Karpas-422 (cell line): ENCODE measurements around the gene OMP. TPM values are rescaled to one million over a fixed set of nuclear protein-coding genes. Genes with fewer than 3 reads are reported as not detected.

ENCODE experiments used
- DNase-seq: peaks from one replicate; pipeline ENCODE4 v3.0.0-alpha.2; 2015
- H2AFZ ChIP-seq: fragments of 200-600 bp; sonication (generic); 2 replicates; pipeline ENCODE4 v1.6.1; 2014; ENCODE audit warnings: antibody characterized with exemption, low read length, mixed read lengths
- H3K27ac ChIP-seq: fragments of 200-600 bp; sonication (generic); 2 replicates; pipeline ENCODE4 v1.5.1; 2014; ENCODE audit warnings: mild to moderate bottlenecking, low read length, moderate library complexity
- H3K27me3 ChIP-seq: fragments of 200-600 bp; sonication (generic); 2 replicates; pipeline ENCODE4 v1.6.1; 2014; ENCODE audit warnings: low read length, mixed read lengths
- H3K36me3 ChIP-seq: fragments of 200-600 bp; sonication (generic); 2 replicates; pipeline ENCODE4 v1.6.1; 2014; ENCODE audit warnings: low read length, mixed read lengths; ENCODE audit not compliant: insufficient read depth
- H3K4me1 ChIP-seq: fragments of 200-600 bp; sonication (generic); 2 replicates; pipeline ENCODE4 v1.6.1; 2014; ENCODE audit warnings: mild to moderate bottlenecking, low read length, mixed read lengths
- H3K4me2 ChIP-seq: fragments of 200-600 bp; sonication (generic); 2 replicates; pipeline ENCODE4 v1.6.1; 2014; ENCODE audit warnings: low read length, low read depth, mild to moderate bottlenecking; ENCODE audit not compliant: poor library complexity, severe bottlenecking
- H3K4me3 ChIP-seq: fragments of 200-600 bp; sonication (generic); 2 replicates; pipeline ENCODE4 v1.5.1; 2014; ENCODE audit warnings: mild to moderate bottlenecking, antibody characterized with exemption, low read length, mixed read lengths
- H3K79me2 ChIP-seq: fragments of 200-600 bp; sonication (generic); 2 replicates; pipeline ENCODE4 v1.6.1; 2014; ENCODE audit warnings: mild to moderate bottlenecking, low read length, mixed read lengths
- H3K9ac ChIP-seq: fragments of 200-600 bp; sonication (generic); 2 replicates; pipeline ENCODE4 v1.6.0; 2014; ENCODE audit warnings: low read length
- H3K9me2 ChIP-seq: fragments of 200-600 bp; sonication (generic), shearing (Covaris generic); replicated peaks from 2 replicates; pipeline ENCODE4 v1.6.0; 2014; ENCODE audit warnings: mild to moderate bottlenecking, low read length, moderate library complexity; ENCODE audit not compliant: insufficient read depth
- H3K9me3 ChIP-seq: fragments of 300-700, 200-600 bp; sonication (generic); 2 replicates; pipeline ENCODE4 v1.6.1; 2014; ENCODE audit warnings: low read length, mixed read lengths
- H4K20me1 ChIP-seq: fragments of 200-600 bp; sonication (generic); 2 replicates; pipeline ENCODE4 v1.6.1; 2014; ENCODE audit warnings: mild to moderate bottlenecking, antibody characterized with exemption, low read length, low read depth; ENCODE audit not compliant: insufficient read depth
- total RNA-seq: library from RNA; depleted of rRNA; stranded (reverse); fragments of >200 nt; shearing (Covaris generic); gene quantifications from 2 replicates; pipeline ENCODE4 v1.2.3, GENCODE V29; 2014; ENCODE audit warnings: low replicate concordance; rRNA removed

Gene OMP, protein sequence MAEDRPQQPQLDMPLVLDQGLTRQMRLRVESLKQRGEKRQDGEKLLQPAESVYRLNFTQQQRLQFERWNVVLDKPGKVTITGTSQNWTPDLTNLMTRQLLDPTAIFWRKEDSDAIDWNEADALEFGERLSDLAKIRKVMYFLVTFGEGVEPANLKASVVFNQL
- total RNA-seq: not detected in 2 replicates

DNA sequence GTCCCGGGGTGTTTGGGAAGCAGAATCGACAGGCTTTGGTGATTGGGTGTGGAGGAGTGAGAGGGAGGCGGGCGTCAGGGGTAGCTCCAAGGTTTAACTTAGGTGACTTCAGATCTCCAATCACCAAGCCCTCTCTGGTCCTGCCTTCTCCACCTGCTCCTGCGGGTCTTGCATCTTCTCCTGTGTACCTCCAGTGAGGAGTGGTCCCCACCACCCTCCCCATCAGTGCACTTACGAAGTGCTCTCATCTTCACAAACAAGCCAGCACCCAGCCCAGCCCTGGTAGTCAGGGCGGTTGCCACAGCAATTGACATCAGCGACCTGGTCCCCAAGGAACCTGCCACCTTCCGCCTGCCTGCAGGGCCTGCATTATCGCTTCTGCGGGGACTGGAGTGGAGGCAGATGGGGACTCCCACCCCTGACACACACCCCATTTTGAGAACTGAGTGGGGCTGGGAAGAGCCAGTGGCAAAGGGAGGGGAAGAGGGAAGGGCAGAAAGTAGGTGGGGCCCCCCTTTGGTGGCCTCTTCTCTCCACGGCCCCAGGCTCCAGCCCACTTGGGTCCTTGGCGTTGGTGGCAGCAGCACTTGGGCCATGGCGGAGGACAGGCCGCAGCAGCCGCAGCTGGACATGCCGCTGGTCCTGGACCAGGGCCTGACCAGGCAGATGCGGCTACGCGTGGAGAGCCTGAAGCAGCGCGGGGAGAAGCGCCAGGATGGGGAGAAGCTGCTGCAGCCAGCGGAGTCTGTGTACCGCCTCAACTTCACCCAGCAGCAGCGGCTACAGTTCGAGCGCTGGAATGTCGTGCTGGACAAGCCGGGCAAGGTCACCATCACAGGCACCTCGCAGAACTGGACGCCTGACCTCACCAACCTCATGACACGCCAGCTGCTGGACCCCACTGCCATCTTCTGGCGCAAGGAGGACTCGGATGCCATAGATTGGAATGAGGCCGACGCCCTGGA, at the start of gene OMP:
TSS of gene OMP (plus strand) at position 595 of the 965 bp plus-strand sequence. CDS start at position 595, 0 bp downstream.
- Histone ChIP-seq H3K9me3 (no peaks in the 10 kb centered on the region), H3K79me2 (no peaks in the 10 kb centered on the region), H2AFZ (no peak within 1 kb of the TSS), H3K4me1 (peaks cover 13% of the 10 kb centered on the region), H3K9me2 (no peaks in the 10 kb centered on the region), H3K4me3 (no peak within 1 kb of the TSS), H3K36me3 (no peaks in the 10 kb centered on the region), H3K4me2 (no peak within 1 kb of the TSS), H4K20me1 (peaks cover 4% of the 10 kb centered on the region; the same call in 1 of the 2 replicates), H3K27ac (no peak within 1 kb of the TSS), H3K27me3 (no peaks in the 10 kb centered on the region), H3K9ac (no peak within 1 kb of the TSS)
- peak; percentile 67 for DNase-seq

DNA sequence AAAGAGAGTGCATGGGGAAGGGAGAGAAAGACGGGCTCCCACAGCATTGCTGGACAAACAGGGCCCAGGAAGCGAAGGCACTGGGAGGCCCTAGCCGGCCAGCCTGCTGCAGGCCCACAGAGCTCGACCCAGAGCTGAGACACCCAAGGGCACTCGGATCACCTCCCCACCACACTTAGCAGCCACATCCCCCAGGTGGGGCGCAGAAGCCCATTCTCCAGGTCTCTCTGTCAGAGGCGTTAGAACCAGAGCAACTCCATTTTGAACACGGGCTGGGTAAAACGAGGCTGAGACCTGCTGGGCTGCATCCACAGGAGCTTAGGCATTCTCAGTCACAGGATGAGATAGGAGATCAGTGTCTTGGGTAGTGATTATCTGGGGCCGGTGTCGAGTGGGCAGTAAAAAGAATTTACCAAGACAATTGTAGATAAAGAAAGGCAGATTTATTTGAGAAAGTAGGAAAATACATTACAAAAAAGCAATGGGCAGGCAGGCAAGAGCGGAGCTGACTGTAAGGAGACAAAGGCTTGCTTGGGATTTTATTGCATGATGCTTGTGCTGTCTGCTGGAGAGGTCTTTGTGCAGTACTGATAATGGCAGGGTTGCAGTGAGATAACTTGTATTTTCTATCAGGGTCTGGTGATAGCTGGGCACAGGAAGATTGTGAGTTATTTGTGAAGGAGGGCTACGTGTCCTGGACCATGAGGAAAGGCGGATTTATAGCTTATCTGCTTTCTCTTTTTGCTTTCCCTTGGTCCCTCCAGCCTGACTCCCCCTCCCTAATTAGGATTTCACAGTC, 49.2 kb upstream of the OMP start:
- Histone ChIP-seq H3K9me2 (no peaks in the 10 kb centered on the region), H3K36me3 (no peaks in the 10 kb centered on the region), H3K9me3 (peaks cover 4% of the 10 kb centered on the region; the same call in 1 of the 2 replicates), H4K20me1 (no peaks in the 10 kb centered on the region), H3K79me2 (no peaks in the 10 kb centered on the region), H3K4me3 (no peak overlapping the region), H3K27me3 (no peaks in the 10 kb centered on the region), H3K9ac (no peak overlapping the region), H3K27ac (no peak overlapping the region), H3K4me2 (no peak overlapping the region), H3K4me1 (no peaks in the 10 kb centered on the region), H2AFZ (no peak overlapping the region)
- no peak for DNase-seq

- Histone ChIP-seq H3K9me3 (peaks cover 4% of the 10 kb centered on the region; the same call in 1 of the 2 replicates), H3K4me3 (no peak overlapping the region), H3K4me2 (no peak overlapping the region), H4K20me1 (no peaks in the 10 kb centered on the region), H2AFZ (no peak overlapping the region), H3K27ac (no peak overlapping the region), H3K4me1 (no peaks in the 10 kb centered on the region), H3K36me3 (no peaks in the 10 kb centered on the region), H3K27me3 (no peaks in the 10 kb centered on the region), H3K79me2 (no peaks in the 10 kb centered on the region), H3K9me2 (no peaks in the 10 kb centered on the region), H3K9ac (no peak overlapping the region)
- no peak for DNase-seq
Observed at GRCh38 chr11:77054084-77054483, 48.6 kb upstream of the OMP start.

GRCh38 chr11:77055101-77055561, 47.5 kb upstream of the OMP start:
- peaks cover 4% of the 10 kb centered on the region; the same call in 1 of the 2 replicates for H3K9me3 ChIP-seq
- no peaks in the 10 kb centered on the region for H3K36me3 ChIP-seq

DNA sequence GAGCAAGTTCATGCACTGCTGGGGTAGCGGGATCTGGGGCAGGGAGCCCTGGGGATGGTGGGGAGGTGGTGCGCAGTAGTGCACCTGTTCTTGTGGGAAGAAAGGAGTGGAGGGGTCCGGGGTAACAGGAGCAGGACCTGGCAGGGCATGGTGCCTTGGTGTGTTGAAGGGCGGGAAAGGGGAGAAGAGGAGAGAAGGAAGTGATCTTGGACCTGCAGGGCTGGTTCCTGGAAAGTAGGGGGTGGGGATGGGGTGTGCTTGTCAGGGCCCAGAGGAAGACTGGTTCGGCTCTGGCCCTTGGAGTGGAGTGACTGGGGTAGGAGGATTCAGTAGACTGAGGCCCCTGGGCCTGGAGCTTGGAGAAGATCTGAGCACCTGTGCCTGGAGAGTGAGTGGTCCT, 46.7 kb upstream of the OMP start:
- Histone ChIP-seq H3K27ac (no peak overlapping the region), H2AFZ (no peak overlapping the region), H3K9ac (no peak overlapping the region), H3K9me2 (no peaks in the 10 kb centered on the region), H3K27me3 (no peaks in the 10 kb centered on the region), H3K4me1 (no peaks in the 10 kb centered on the region), H3K9me3 (peaks cover 4% of the 10 kb centered on the region; the same call in 1 of the 2 replicates), H3K36me3 (no peaks in the 10 kb centered on the region), H3K4me3 (no peak overlapping the region), H3K4me2 (no peak overlapping the region), H4K20me1 (no peaks in the 10 kb centered on the region), H3K79me2 (no peaks in the 10 kb centered on the region)
- DNase-seq: no peak

More at GRCh38 chr11:77055101-77055561, 47.5 kb upstream of the OMP start:
- Histone ChIP-seq H3K9me2 (no peaks in the 10 kb centered on the region), H3K27ac (no peak overlapping the region), H3K9ac (no peak overlapping the region), H4K20me1 (no peaks in the 10 kb centered on the region), H3K4me3 (no peak overlapping the region), H3K27me3 (no peaks in the 10 kb centered on the region), H3K4me1 (no peaks in the 10 kb centered on the region), H2AFZ (no peak overlapping the region), H3K79me2 (no peaks in the 10 kb centered on the region), H3K4me2 (no peak overlapping the region)
- no peak for DNase-seq

DNA sequence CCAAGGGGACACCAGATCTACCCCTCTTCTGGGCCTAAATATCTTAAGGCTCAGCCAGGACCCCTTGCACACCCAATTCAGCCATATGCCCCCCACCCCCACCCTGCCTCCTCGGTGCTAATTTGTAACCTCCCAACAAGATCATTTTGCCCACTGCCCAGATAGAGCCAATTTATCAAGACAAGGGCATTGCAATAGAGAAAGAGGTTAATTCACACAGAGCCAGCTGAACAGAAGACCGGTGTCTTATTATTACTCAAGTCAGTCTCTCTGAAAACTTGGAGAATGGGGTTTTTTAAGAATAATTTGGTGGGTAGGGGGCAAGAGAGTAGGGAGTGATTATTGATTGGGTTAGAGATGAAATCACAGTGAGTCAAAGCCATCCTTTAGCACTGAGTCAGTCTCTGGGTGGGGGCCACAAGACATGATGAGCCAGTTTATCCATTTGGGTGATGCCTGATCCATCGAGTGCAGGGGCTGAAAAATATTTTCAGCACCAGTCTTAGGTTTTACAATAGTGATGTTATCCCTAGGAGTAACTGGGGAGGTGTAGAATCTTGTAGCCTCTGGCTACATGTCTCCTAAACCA, 45.7 kb upstream of the OMP start:
- Histone ChIP-seq H3K9ac (no peak overlapping the region), H3K4me1 (no peaks in the 10 kb centered on the region), H3K9me3 (peaks cover 4% of the 10 kb centered on the region; the same call in 1 of the 2 replicates), H3K9me2 (no peaks in the 10 kb centered on the region), H3K79me2 (no peaks in the 10 kb centered on the region), H2AFZ (no peak overlapping the region), H3K27ac (no peak overlapping the region), H3K4me3 (no peak overlapping the region), H3K4me2 (no peak overlapping the region), H3K27me3 (no peaks in the 10 kb centered on the region), H3K36me3 (no peaks in the 10 kb centered on the region), H4K20me1 (no peaks in the 10 kb centered on the region)
- DNase-seq: no peak

DNA sequence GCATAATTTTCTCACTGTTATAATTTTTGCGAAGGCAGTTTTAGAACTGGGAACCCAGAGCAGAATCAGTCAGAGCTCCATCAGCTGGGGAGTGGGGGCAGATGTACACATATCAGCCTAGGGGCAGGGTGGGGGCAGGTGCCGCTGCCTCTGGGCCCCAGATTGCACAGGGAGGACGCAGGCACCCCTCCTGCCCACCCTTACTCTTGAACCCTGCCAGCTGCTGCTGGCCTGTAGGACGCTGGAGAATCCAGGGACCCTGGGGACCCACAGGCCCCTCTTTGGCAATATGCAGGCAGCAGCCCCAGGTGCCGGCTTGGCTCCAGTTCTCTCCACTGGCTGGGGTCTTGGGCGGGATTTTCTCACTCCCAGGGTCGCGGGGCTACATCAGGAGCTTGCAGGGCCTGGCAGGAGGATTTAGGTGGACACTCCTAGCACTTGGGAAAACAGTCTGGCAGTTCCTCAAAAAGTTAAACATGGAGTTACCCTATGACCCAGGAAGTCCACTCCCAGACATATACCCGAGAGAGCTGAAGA, 44.6 kb upstream of the OMP start:
- Histone ChIP-seq H3K27me3 (no peaks in the 10 kb centered on the region), H3K4me1 (no peaks in the 10 kb centered on the region), H3K9ac (no peak overlapping the region), H3K27ac (no peak overlapping the region), H3K9me2 (no peaks in the 10 kb centered on the region), H2AFZ (no peak overlapping the region), H3K36me3 (no peaks in the 10 kb centered on the region), H4K20me1 (no peaks in the 10 kb centered on the region), H3K4me3 (no peak overlapping the region), H3K79me2 (no peaks in the 10 kb centered on the region), H3K9me3 (peaks cover 4% of the 10 kb centered on the region; the same call in 1 of the 2 replicates), H3K4me2 (no peak overlapping the region)
- no peak for DNase-seq
